ENCODE measurements around the gene GHDC. TPM values are rescaled to one million over a fixed set of nuclear protein-coding genes. Genes with fewer than 3 reads are reported as not detected.
"Not testable (repeated sequence)": the region's sequence is repeated elsewhere in the genome, so short reads cannot be mapped to it uniquely, and the experiment has no call there.

The GHDC gene
- total RNA-seq, 2 donors from 2014 or later: 10.4 to 11.7 TPM

DNA sequence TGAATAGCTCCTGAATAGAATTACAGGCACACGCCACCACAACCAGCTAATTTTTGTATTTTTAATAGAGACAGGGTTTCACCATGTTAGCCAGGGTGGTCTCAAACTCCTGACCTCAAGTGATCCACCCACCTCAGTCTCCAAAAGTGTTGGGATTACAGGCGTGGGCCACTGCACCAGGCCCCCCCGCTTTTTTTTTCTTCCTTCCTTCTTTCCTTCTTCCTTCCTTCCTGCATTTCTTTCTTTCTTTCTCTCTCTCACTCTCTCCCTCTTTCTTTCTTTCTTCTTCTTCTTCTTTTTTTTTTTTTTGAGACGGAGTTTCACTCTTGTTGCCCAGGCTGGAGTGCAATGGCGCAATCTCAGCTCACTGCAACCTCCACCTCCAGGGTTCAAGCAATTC is 8.1 kb downstream of the GHDC start:
- intact Hi-C loops (cut with DNase I); ATAC-seq; DNase-seq: not testable (repeated sequence)

DNA sequence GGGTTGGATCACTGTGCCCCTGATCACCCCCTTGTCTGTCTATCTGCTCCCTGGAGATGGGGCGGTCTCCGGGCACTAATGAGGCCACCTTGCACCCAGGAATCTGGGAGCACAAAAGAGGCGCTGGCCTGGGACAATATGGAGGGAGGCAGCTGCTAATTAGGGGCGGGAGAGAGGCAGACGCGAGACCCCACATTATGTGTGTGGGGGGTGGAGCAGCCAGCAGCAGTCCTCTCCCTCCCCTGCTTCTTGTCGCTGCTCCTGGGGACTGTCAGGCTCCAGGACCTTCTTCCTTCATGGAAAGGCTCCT is 8.7 kb downstream of the GHDC start:
- no peak for DNase-seq
- intact Hi-C loops (cut with DNase I): no loop called here
- no peak for ATAC-seq

DNA sequence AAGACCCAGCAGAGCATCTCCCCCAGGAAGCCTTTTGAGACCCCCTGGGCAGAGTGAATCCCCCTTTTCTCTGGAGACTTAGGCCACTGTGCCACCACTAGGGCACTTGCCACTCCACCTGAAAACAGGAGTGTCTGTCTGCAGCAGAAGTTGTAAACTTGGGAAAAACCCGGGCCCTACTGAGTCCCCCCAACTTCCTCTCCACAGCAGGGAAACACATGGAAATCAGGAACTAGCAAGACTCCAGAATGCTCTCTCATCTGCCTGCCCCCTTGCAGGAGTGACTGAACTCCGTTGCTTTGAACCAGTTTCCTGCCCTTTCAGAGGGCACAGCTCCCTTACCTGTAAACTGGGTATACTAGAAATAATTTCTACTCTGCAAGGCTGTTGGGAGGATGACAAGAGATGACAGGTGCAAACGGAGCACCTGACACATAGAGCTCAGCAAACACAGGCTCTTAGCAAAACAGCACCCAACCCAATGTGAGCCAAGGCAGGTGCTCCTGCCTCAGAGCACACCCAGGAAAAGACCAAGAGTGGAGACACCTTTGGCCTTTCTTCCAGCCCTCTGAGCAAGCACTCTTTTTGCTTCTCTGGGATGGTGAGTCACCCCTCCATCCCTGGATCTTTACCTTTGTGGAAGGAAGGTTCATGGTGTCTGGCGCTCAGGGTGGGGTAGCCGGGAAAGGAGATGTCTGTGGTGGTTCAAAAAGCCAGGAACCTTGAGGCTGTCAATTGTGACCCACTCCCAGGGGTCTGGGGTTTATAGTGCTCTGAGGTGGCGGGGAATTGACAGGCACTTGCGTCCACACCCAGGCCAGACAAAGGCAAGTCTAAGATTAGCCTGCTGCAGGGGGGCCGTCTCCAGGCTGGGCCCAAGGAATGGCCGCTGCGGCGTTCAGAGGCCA is 9.3 kb downstream of the GHDC start, which contains the start of gene HCRT:
Gene HCRT, minus strand, starts transcription at position 740 of the 908 bp plus-strand sequence. Its CDS starts 87 bp downstream, at position 653.
- intact Hi-C loops (cut with DNase I): loop anchor here in 1 of 2 donors (5.0 kb wide), 1 partner anchor 68 kb away; no protein-coding TSS in a partner anchor
- ATAC-seq (no peak), DNase-seq (no peak)

DNA sequence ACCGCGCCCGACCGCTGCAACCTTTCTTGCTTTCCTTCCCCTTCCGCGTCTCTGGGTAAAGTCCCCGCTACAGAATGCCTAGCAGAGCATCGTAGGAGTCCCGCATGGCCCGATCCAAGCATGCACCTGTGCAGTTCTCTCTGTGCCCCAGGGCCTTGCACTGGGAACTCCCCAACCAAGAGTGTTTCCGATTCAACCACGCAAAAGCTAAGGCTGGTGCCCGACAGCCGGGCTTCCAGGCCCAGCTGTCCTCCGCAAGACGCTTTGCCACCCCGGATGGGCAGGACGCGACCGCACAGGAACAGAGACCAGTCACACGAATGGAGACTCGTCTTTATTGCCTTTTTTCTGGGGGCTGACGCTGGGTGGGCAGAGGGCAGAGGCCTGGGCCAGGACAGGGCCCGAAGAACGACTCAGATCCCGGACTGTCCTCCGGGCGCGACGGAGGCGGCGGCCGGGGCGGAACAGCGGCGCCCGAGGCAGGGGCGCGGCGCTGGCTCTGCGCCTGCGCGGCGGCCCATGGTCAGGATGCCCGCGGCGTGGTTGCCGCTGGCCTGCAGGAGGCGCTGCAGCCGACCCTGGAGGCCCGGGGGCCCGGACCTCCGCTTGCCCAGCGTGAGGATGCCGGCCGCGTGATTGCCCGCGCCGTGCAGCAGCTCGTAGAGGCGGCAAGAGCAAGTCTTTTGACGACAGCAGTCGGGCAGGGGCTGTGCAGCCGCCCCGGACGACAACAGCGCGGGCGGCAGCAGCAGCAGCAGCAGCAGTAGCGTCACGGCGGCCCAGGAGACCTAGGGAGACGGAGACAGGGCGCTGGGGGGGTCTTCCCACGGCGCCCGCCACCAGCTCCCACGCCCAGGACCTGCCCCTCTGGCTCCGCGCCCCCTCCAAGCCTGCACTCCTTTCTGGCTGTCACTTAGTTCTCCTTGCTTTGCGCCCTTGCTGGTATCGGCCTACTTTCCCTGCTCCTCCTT is 10.3 kb downstream of the GHDC start:
- ATAC-seq (peak; percentile 86 to 89), DNase-seq (peak; percentile 82)
- intact Hi-C loops (cut with DNase I): loop anchor here in 1 of 2 donors (5.0 kb wide), 1 partner anchor 67 kb away; no protein-coding TSS in a partner anchor

- intact Hi-C loops (cut with DNase I): loop anchor here in 1 of 2 donors (5.0 kb wide), 1 partner anchor 66 kb away; no protein-coding TSS in a partner anchor
- DNase-seq: no peak
- no peak for ATAC-seq
Measured at GRCh38 chr17:42182927-42183734, 11.2 kb downstream of the GHDC start.

DNA sequence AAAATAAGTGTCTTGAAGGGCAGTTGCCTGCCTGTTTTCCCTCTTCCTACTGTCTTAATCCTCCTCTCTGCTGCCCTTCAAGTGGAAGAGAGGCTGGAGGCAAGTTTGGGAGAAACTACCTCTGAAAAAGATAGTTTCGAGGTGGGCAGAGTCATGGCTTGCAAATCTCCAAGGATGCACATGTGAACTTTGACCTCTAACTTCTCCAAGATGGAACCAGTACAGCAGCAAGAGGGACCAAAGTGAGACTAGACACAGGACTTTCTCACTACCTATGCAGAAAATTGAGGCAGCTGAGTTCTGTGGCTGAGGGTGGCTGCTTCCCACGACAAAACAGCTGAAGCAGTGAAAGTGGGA is 12.5 kb downstream of the GHDC start:
- ATAC-seq: no peak
- intact Hi-C loops (cut with DNase I): loop anchor here in 1 of 2 donors (5.0 kb wide), 1 partner anchor 65 kb away; no protein-coding TSS in a partner anchor
- DNase-seq: no peak

DNA sequence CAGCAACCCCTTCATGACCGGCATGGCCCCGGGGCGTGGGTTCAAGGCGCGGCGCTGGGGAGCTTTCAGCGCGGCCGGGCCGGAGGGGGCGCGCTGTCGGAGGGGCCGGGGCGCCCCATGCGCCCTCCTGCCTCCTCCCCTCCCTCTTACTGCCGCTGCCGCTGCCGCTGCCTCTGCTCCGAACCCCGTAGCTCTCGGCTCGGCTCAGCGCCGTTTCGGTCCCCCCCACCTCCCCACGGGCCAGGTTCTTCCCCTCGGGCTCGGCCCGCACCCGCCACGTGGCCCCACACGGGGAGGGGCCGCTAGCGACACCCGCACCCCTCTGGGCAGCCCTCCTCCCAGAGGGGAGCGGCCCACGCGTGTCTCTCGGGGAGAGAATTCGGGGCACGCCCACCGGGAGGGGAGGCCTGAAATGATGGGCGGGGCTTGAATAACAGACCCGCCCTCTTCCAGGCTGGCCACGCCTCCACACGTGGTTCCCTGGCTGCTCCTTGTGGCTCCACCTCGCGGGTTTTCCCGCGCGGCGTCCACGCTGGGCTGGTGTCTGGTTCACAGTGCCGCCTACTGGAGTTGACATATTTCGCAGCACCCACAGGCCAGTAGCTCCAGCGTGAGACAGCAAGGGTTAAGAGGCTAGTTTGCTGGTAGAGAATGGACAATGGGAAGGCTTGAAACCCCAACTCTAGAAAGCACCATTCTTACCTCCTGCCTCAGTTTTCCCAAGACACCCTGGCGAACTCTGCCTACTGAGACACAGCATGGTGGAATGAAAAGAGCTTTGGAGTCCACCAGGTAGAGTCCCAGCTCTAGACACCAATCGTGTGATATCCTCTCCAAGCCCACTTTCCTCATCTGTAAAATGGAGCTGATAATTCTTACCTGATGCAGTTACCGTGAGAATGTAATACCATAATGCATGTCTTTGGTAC is 13.1 kb downstream of the GHDC start, which contains the start of gene KCNH4:
Gene KCNH4, minus strand, starts transcription at position 221 of the 929 bp plus-strand sequence. Its CDS starts 197 bp downstream, at position 24.
- ATAC-seq: peak; percentile 53 to 63

GRCh38 chr17:42180411-42180921 is 13.8 kb downstream of the GHDC start:
- intact Hi-C loops (cut with DNase I): loop anchor here in 1 of 2 donors (5.0 kb wide), 1 partner anchor 63 kb away; no protein-coding TSS in a partner anchor
- no peak for ATAC-seq
- no peak for DNase-seq

More for the DNA sequence above, 13.1 kb downstream of the GHDC start, which contains the start of gene KCNH4:
- intact Hi-C loops (cut with DNase I): loop anchor here in 1 of 2 donors (5.0 kb wide), 1 partner anchor 64 kb away; no protein-coding TSS in a partner anchor
- DNase-seq: peak; percentile 86

DNA sequence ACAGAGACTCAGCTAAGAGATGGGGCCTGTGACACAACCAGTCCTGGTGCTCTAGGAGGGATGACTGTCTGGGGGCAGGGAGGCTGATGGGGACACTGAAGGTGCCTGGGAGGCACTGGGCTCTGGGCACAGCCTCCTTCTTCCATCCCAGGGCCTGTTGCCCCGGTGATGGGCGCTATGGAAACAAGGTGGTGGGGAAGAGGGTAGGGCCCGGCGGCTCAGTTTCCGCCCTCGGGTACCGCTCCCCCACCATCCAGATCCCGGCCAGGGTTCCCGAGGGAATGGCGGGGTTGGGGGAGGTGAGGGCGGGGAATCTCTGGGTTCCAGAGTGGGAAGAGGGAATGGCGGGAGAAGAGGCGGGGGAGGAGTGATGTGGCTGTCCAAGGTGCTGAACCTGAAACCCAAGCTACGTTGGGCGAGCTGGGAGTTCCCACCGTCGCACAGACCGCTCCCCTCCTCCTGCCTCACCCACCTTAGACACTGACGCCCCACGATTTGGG is 14.3 kb downstream of the GHDC start:
- intact Hi-C loops (cut with DNase I): loop anchor here in 1 of 2 donors (5.0 kb wide), 1 partner anchor 63 kb away; no protein-coding TSS in a partner anchor
- no peak for DNase-seq
- peak in 1 of 2 donors; percentile 7 for ATAC-seq

- ATAC-seq (no peak), DNase-seq (no peak)
- intact Hi-C loops (cut with DNase I): no loop called here
Measured at GRCh38 chr17:42179335-42179734, 15.0 kb downstream of the GHDC start.

GRCh38 chr17:42178817-42179216 is 15.5 kb downstream of the GHDC start:
- intact Hi-C loops (cut with DNase I): no loop called here
- no peak for DNase-seq
- no peak for ATAC-seq

DNA sequence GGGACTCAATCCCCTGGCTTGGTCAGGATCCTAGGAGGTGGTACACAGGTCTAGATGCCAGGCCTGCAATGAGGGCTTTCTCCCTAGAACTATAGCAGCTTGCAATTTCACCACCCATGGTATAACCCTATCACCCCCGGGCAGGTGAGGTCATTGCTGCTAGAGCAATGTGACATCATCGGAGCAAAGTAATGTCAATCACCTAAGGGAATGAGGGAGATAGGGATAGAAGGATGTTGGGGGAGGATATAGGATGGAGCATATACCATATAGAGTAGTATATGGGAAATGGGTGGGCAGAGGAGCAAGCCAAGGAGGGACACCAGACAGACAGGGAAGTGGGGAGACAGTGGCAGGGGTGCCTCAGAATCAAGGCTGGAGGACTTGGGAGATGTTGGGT is 16.6 kb downstream of the GHDC start:
- ATAC-seq (no peak), DNase-seq (no peak)
- intact Hi-C loops (cut with DNase I): no loop called here

GRCh38 chr17:42174126-42174783 is 20.0 kb downstream of the GHDC start:
- DNase-seq (no peak), ATAC-seq (no peak)
- intact Hi-C loops (cut with DNase I): no loop called here

DNA sequence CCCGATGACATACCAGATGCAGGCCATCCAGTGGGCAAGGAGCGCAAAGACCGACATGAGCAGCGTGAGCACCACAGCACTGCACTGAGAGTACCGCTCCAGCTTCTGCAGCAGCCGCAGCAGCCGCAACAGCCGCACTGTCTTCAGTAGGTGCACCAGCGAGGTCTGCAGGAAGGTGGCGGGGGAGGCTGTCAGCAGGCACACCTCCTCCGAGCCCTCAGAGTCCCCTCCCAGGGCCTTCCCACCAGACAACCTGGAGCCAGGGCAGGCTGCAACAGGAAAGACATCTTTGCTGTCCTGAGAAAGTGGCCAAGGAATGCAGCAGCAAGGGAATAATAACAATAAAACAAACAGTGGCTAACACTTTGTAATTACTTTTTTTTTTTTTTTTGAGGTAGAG is 22.5 kb downstream of the GHDC start:
- DNase-seq (no peak), ATAC-seq (no peak)
- intact Hi-C loops (cut with DNase I): no loop called here

GRCh38 chr17:42169351-42169750 is 24.9 kb downstream of the GHDC start:
- no peak for ATAC-seq
- intact Hi-C loops (cut with DNase I): no loop called here
- no peak for DNase-seq

DNA sequence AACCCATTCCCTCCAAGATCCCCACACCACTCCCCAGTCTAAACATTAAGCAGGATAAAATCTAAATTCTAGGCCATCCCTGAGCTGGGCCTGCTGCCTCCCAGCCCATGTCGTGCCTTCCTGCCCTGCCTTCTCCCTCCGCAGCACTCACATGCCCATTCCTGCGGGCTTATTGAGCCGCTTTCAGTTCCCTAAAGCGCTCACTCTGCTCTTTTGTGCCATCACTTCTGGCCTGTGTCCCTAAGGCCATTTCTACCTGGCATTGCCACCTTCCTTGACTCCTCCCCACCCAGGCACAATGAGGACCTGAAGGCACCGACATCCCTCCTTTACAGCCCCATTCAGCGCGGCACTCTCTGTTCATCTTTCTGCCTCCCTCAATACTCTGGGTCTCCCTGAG is 26.5 kb downstream of the GHDC start:
- ATAC-seq: no peak
- intact Hi-C loops (cut with DNase I): no loop called here
- DNase-seq: no peak
